Panc1 (cell line): ENCODE measurements around the gene RNF213. TPM values are rescaled to one million over a fixed set of nuclear protein-coding genes. Genes with fewer than 3 reads are reported as not detected.

ENCODE experiments used
- ATAC-seq: fragments of 200-7000 bp; cut with Tn5 transposase; 2 replicates; pipeline ENCODE4 v1.9.1; 2020; ENCODE audit warnings: mild to moderate bottlenecking, moderate library complexity
- BruUV-seq: library from RNA; stranded (reverse); fragments of 400-500 nt; replicated peaks from 2 replicates; lab custom pipeline; 2021; lab: Mats Ljungman, UMichigan
- CTCF ChIA-PET: fragments of 300-600 bp; sonication (Branson Sonifier 250); formaldehyde crosslinking; loops from one replicate; lab custom pipeline; 2022; ENCODE audit warnings: antibody characterized with exemption; lab: Charles Lee
- POLR2A ChIA-PET: fragments of 300-600 bp; sonication (Branson Sonifier 250); formaldehyde crosslinking; loops from one replicate; lab custom pipeline; 2022; ENCODE audit warnings: antibody characterized with exemption; lab: Charles Lee
- DNase-seq: peaks from one replicate; pipeline ENCODE4 v3.0.0-alpha.2; 2010; ENCODE audit warnings: low read depth, low spot score
- H3K27ac ChIP-seq: 2 replicates; pipeline ENCODE4 v1.5.1; 2011; ENCODE audit warnings: mild to moderate bottlenecking, low read length, inconsistent platforms
- H3K27me3 ChIP-seq: fragments of 200-500 bp; sonication (Bioruptor generic); 2 replicates; pipeline ENCODE4 v1.6.0; 2014; ENCODE audit warnings: low read length, inconsistent platforms; ENCODE audit not compliant: control insufficient read depth, insufficient read depth
- H3K36me3 ChIP-seq: fragments of 200-500 bp; sonication (Bioruptor generic); 2 replicates; pipeline ENCODE4 v1.5.1; 2014; ENCODE audit warnings: inconsistent platforms, mild to moderate bottlenecking, low read length, moderate library complexity; ENCODE audit not compliant: control insufficient read depth, insufficient read depth
- H3K4me1 ChIP-seq: 2 replicates; pipeline ENCODE4 v1.5.1; 2011; ENCODE audit warnings: inconsistent platforms, mild to moderate bottlenecking, low read length, moderate library complexity; ENCODE audit not compliant: control insufficient read depth, insufficient read depth
- H3K4me3 ChIP-seq, 2 experiments: 2 replicates each; pipeline ENCODE4 v1.5.1; 2011 to 2012; ENCODE audit warnings: low read depth in 2 of 2, low read length in 2 of 2, mild to moderate bottlenecking in 2 of 2, inconsistent platforms in 1 of 2, moderate library complexity in 1 of 2
- H3K9me3 ChIP-seq: fragments of 200-500 bp; sonication (Bioruptor generic); 2 replicates; pipeline ENCODE4 v1.5.1; 2014; ENCODE audit warnings: low read depth, mild to moderate bottlenecking, inconsistent platforms, low read length, moderate library complexity; ENCODE audit not compliant: control insufficient read depth, insufficient read depth
- POLR2AphosphoS5 ChIP-seq: IDR thresholded peaks from 2 replicates; pipeline ENCODE4 v1.6.1; 2012; ENCODE audit warnings: mild to moderate bottlenecking, low read depth, low read length, moderate library complexity
- REST ChIP-seq, 2 experiments: IDR thresholded peaks; 2 replicates each; pipeline ENCODE4 v1.6.1; 2011 to 2012; ENCODE audit warnings: low read depth in 2 of 2, control low read depth in 1 of 2, low read length in 1 of 2, mild to moderate bottlenecking in 1 of 2, moderate library complexity in 1 of 2; ENCODE audit not compliant: insufficient read depth in 1 of 2
- SIN3A ChIP-seq: IDR thresholded peaks from 2 replicates; pipeline ENCODE4 v1.6.1; 2012; ENCODE audit warnings: low read depth, mild to moderate bottlenecking, low read length, moderate library complexity, borderline replicate concordance; ENCODE audit not compliant: insufficient read depth
- TCF7L2 ChIP-seq: IDR thresholded peaks from 2 replicates; pipeline ENCODE4 v1.6.1; 2011; ENCODE audit warnings: mild to moderate bottlenecking, low read depth, low read length, inconsistent platforms
- in situ Hi-C: cut with HindIII; loops from 2 replicates; pipeline ENCODE4 v1.10.0; 2016; ENCODE audit warnings: low sequenced_read_pairs, low pct_unique_long_range_greater_than_20kb
- intact Hi-C: fragments of 100-400 bp; cut with micrococcal nuclease; formaldehyde crosslinking; loops from one replicate; pipeline ENCODE4 v1.10.0; 2022; ENCODE audit not compliant: unreplicated experiment
- total RNA-seq: library from RNA; stranded (reverse); gene quantifications from one replicate; pipeline ENCODE4 v1.2.1, GENCODE V29; 2021; ENCODE audit not compliant: unreplicated experiment
- TF ChIP-seq, protein P1 (sequence below): fragments of 450-650 bp; IDR thresholded peaks from 2 replicates; pipeline ENCODE4 v1.5.1; 2017; ENCODE audit warnings: mild to moderate bottlenecking

The RNF213 gene
- total RNA-seq, 1 experiment from 2014 or later = 230 TPM

- no peaks in the 10 kb centered on the region for H3K9me3 ChIP-seq
- CTCF ChIA-PET = no interaction called here
- peak; percentile 5; the same call in 1 of the 2 replicates for ATAC-seq
- no peaks in the 10 kb centered on the region for H3K36me3 ChIP-seq
- no peak overlapping the region for H3K4me3 ChIP-seq
- peaks cover 8% of the 10 kb centered on the region for H3K4me1 ChIP-seq
- intact Hi-C loops = no loop called here
- POLR2A ChIA-PET = no interaction called here
- TF ChIP-seq REST (IDR thresholded peaks at IDR 0.05; ENCODE audit: insufficient read depth in 1 of 2, low read depth in 2 of 2, low read length in 1 of 2) (no peak), TCF7L2 (no peak), POLR2AphosphoS5 (no peak), SIN3A (no peak)
- TF ChIP-seq, protein P1, sequence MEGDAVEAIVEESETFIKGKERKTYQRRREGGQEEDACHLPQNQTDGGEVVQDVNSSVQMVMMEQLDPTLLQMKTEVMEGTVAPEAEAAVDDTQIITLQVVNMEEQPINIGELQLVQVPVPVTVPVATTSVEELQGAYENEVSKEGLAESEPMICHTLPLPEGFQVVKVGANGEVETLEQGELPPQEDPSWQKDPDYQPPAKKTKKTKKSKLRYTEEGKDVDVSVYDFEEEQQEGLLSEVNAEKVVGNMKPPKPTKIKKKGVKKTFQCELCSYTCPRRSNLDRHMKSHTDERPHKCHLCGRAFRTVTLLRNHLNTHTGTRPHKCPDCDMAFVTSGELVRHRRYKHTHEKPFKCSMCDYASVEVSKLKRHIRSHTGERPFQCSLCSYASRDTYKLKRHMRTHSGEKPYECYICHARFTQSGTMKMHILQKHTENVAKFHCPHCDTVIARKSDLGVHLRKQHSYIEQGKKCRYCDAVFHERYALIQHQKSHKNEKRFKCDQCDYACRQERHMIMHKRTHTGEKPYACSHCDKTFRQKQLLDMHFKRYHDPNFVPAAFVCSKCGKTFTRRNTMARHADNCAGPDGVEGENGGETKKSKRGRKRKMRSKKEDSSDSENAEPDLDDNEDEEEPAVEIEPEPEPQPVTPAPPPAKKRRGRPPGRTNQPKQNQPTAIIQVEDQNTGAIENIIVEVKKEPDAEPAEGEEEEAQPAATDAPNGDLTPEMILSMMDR = no peak
- BruUV-seq = no TSS peak
- H3K27me3 ChIP-seq = no peaks in the 10 kb centered on the region
- DNase-seq = no peak
- in situ Hi-C loops = no loop called here
- H3K27ac ChIP-seq = peak overlapping the region; percentile 14; the same call in 1 of the 2 replicates
Observed at GRCh38 chr17:80248001-80248893, 12.4 kb upstream of the RNF213 start.

DNA sequence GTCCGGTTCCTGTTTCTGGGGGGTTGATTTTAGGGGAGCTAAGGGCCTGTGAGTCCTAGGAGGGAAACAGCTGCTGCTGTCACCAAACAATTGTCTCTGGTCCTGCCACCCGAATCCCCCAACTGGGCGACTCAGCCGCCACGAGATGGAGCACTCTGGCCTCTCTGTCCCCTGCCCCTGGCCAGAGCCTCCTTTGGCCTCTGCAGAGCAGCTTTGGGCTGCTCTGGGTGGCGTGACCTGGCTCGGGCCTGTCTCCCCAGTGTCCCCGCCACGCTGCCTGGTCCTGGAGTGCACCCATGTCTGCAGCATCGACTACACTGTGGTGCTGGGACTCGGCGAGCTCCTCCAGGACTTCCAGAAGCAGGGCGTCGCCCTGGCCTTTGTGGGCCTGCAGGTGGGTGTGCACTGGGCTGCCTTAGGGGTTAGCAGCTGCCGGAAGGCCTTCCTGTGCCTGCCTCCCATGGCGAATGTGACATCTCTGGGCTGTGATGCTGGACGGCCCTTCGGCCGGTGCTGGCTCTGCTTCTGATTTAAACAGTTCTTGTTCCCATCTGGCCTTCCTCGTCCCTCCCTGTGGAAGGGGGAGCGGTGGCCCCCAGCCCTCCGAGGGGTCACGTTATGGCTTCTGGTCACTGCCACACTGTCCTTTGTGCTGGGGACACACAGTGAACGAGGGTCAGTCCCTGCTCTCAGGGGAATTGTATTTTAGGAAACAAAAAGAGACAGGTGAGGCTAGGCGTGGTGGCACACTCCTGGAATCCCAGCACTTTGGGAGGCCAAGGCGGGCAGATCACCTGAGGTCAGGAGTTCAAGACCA lies 11.6 kb upstream of the RNF213 start:
- in situ Hi-C loops (no loop called here), intact Hi-C loops (no loop called here)
- ChIA-PET POLR2A (no interaction called here), CTCF (no interaction called here)
- peak overlapping the region; percentile 29; the same call in 1 of the 2 replicates for H3K27ac ChIP-seq
- peaks cover 17% of the 10 kb centered on the region for H3K4me1 ChIP-seq
- H3K27me3 ChIP-seq = no peaks in the 10 kb centered on the region
- no peak for DNase-seq
- no peak overlapping the region for H3K4me3 ChIP-seq
- BruUV-seq = no TSS peak
- TF ChIP-seq, protein P1 = no peak
- no peaks in the 10 kb centered on the region for H3K9me3 ChIP-seq
- H3K36me3 ChIP-seq = no peaks in the 10 kb centered on the region
- peak; percentile 66 for ATAC-seq
